Stimulated activated naive CD8-positive, alpha-beta T cell treated with anti-CD3 and anti-CD28 coated beads, Interleukin-15, Interleukin-2, amounts not matched to agents 100 U/mL and 50 U/mL, for 24 hours (primary cell): ENCODE measurements around the gene TRAIP.
"Not testable (repeated sequence)": the region's sequence is repeated elsewhere in the genome, so short reads cannot be mapped to it uniquely, and the experiment has no call there.

ENCODE experiments used
- ATAC-seq: fragments of 150-1000 bp; cut with Tn5 transposase; one replicate; pipeline ENCODE4 v1.10.0; 2021
- DNase-seq: peaks from one replicate; pipeline ENCODE4 v3.0.0; 2021

TRAIP gene

GRCh38 chr3:49856181-49857005 lies at the start of gene TRAIP:
TSS of gene TRAIP (minus strand) at chr3:49856564. CDS start at chr3:49856453, 111 bp downstream.
- ATAC-seq (peak; percentile 98), DNase-seq (peak; percentile 95)

- ATAC-seq, DNase-seq: not testable (repeated sequence)
Observed at GRCh38 chr3:49904448-49904847, 48.1 kb upstream of the TRAIP start.

GRCh38 chr3:49903451-49904424 lies 47.4 kb upstream of the TRAIP start, which contains the start of gene MST1R:
TSS of gene MST1R (minus strand) at chr3:49903873. CDS start at chr3:49903609, 264 bp downstream.
- DNase-seq, result peak; percentile 89
- ATAC-seq, result peak; percentile 96

GRCh38 chr3:49902511-49903345 lies 46.4 kb upstream of the TRAIP start:
- ATAC-seq (no peak), DNase-seq (no peak)

- no peak for ATAC-seq
- no peak for DNase-seq
Observed at GRCh38 chr3:49901366-49902339, 45.3 kb upstream of the TRAIP start.

GRCh38 chr3:49900491-49901153 lies 44.3 kb upstream of the TRAIP start:
- ATAC-seq (no peak), DNase-seq (no peak)

- DNase-seq (peak; percentile 22), ATAC-seq (no peak)
Observed at GRCh38 chr3:49899815-49900214, 43.5 kb upstream of the TRAIP start.

- ATAC-seq (no peak), DNase-seq (no peak)
Observed at GRCh38 chr3:49898991-49899390, 42.6 kb upstream of the TRAIP start.

GRCh38 chr3:49896345-49896744 lies 40.0 kb upstream of the TRAIP start:
- DNase-seq, result no peak
- no peak for ATAC-seq

- ATAC-seq (no peak), DNase-seq (no peak)
Observed at GRCh38 chr3:49895791-49896190, 39.4 kb upstream of the TRAIP start.

- DNase-seq (no peak), ATAC-seq (no peak)
Observed at GRCh38 chr3:49889296-49889695, 32.9 kb upstream of the TRAIP start.

GRCh38 chr3:49886922-49887265 lies 30.5 kb upstream of the TRAIP start:
- DNase-seq (no peak), ATAC-seq (no peak)

GRCh38 chr3:49883998-49884397 lies 27.6 kb upstream of the TRAIP start:
- no peak for ATAC-seq
- DNase-seq, result no peak

GRCh38 chr3:49882166-49882565 lies 25.8 kb upstream of the TRAIP start:
- ATAC-seq, result no peak

GRCh38 chr3:49880581-49881315 lies 24.4 kb upstream of the TRAIP start:
- DNase-seq (no peak), ATAC-seq (no peak)

More at GRCh38 chr3:49882166-49882565, 25.8 kb upstream of the TRAIP start:
- DNase-seq, result no peak

- DNase-seq, result no peak
- ATAC-seq, result no peak
Observed at GRCh38 chr3:49879721-49880120, 23.4 kb upstream of the TRAIP start.

- no peak for DNase-seq
- no peak for ATAC-seq
Observed at GRCh38 chr3:49878686-49879085, 22.3 kb upstream of the TRAIP start.

- no peak for ATAC-seq
- no peak for DNase-seq
Observed at GRCh38 chr3:49877716-49878115, 21.4 kb upstream of the TRAIP start.

GRCh38 chr3:49876567-49876966 lies 20.2 kb upstream of the TRAIP start:
- ATAC-seq (no peak), DNase-seq (no peak)
